RWPE1 (cell line): ENCODE results near the gene FKBP8.

ENCODE experiments used
- CTCF ChIA-PET: fragments of 350-600 bp; sonication (Branson Sonifier 250); formaldehyde crosslinking; extraction: SDS; loops from one replicate; lab custom pipeline; 2021; lab: Yijun Ruan, JAX
- POLR2A ChIA-PET: fragments of 400-600 bp; formaldehyde crosslinking; extraction: SDS; loops from one replicate; lab custom pipeline; 2020; ENCODE audit warnings: antibody characterized with exemption; ENCODE audit not compliant: low non-redundant PET; lab: Yijun Ruan, JAX
- DNase-seq: peaks from one replicate; pipeline ENCODE4 v3.0.0; 2012; ENCODE audit warnings: low spot score
- H3K27ac ChIP-seq: fragments of 450-650 bp; 2 replicates; pipeline ENCODE4 v1.5.1; 2017
- CTCF ChIP-seq: fragments of 450-650 bp; conservative IDR thresholded peaks from 2 replicates; pipeline ENCODE4 v1.5.1; 2017; ENCODE audit warnings: low read depth, mild to moderate bottlenecking

Gene FKBP8

GRCh38 chr19:18489627-18490184, 53.7 kb downstream of the FKBP8 start:
- peak overlapping the region; percentile 88 for H3K27ac ChIP-seq

GRCh38 chr19:18488838-18489626, 54.3 kb downstream of the FKBP8 start:
- ChIA-PET POLR2A (no interaction called here), CTCF (interaction anchor here (1.5 kb wide), 1 partner anchor 19 kb away, joined by 4 read pairs; no protein-coding TSS in a partner anchor)
- DNase-seq = no peak
- TF ChIP-seq CTCF = no peak
- H3K27ac ChIP-seq = peak overlapping the region; percentile 88

More at GRCh38 chr19:18489627-18490184, 53.7 kb downstream of the FKBP8 start:
- DNase-seq = no peak
- TF ChIP-seq CTCF = no peak
- POLR2A ChIA-PET = no interaction called here
- CTCF ChIA-PET = interaction anchor here (1.5 kb wide), 1 partner anchor 20 kb away, joined by 4 read pairs; no protein-coding TSS in a partner anchor

GRCh38 chr19:18488403-18488723, 55.0 kb downstream of the FKBP8 start:
- ChIA-PET CTCF (interaction anchor here (1.5 kb wide), 1 partner anchor 19 kb away, joined by 4 read pairs; no protein-coding TSS in a partner anchor), POLR2A (no interaction called here)
- H3K27ac ChIP-seq = peak overlapping the region; percentile 88
- DNase-seq = no peak
- TF ChIP-seq CTCF = no peak

GRCh38 chr19:18487576-18488402, 55.6 kb downstream of the FKBP8 start:
- CTCF ChIA-PET = interaction anchor here (0.6 to 1.5 kb wide), 3 partner anchors 18 to 101 kb away, joined by 4 read pairs; partner anchors contain the start of gene REX1BD
- no peak for TF ChIP-seq CTCF
- H3K27ac ChIP-seq = peak overlapping the region; percentile 88
- POLR2A ChIA-PET = no interaction called here
- no peak for DNase-seq

- TF ChIP-seq CTCF = no peak
- ChIA-PET CTCF (interaction anchor here (1.2 to 1.6 kb wide), 2 partner anchors 10 to 33 kb away, joined by 3 to 4 read pairs; no protein-coding TSS in a partner anchor), POLR2A (no interaction called here)
- peak overlapping the region; percentile 88 for H3K27ac ChIP-seq
- DNase-seq = no peak
Measured at GRCh38 chr19:18486746-18487145, 56.6 kb downstream of the FKBP8 start.

GRCh38 chr19:18484992-18485391, 58.4 kb downstream of the FKBP8 start:
- ChIA-PET CTCF (interaction anchor here (0.9 to 1.2 kb wide), 2 partner anchors 15 to 29 kb away, joined by 3 to 5 read pairs; no protein-coding TSS in a partner anchor), POLR2A (no interaction called here)
- DNase-seq = no peak
- no peak for TF ChIP-seq CTCF
- peak overlapping the region; percentile 88 for H3K27ac ChIP-seq
